HG03103 (cell line): ENCODE results near the gene NUPR1.
"Not testable (repeated sequence)": the region's sequence is repeated elsewhere in the genome, so short reads cannot be mapped to it uniquely, and the experiment has no call there.

Source experiments
- ATAC-seq: cut with Tn5 transposase; IDR thresholded peaks from one replicate; pipeline ENCODE4 v1.9.1; 2021; ENCODE audit warnings: low read depth; ENCODE audit not compliant: unreplicated experiment

The NUPR1 gene

GRCh38 chr16:28500476-28501180 is 38.1 kb downstream of the NUPR1 start:
- not testable (repeated sequence) for ATAC-seq

- ATAC-seq, result no peak
Measured at GRCh38 chr16:28499854-28500253, 38.9 kb downstream of the NUPR1 start.

- no peak for ATAC-seq
Measured at GRCh38 chr16:28498666-28499381, 40.0 kb downstream of the NUPR1 start.

GRCh38 chr16:28497861-28498599 is 40.7 kb downstream of the NUPR1 start:
- ATAC-seq, result no peak

GRCh38 chr16:28497386-28497785 is 41.4 kb downstream of the NUPR1 start:
- no peak for ATAC-seq

- no peak for ATAC-seq
Measured at GRCh38 chr16:28496844-28497243, 41.9 kb downstream of the NUPR1 start.

GRCh38 chr16:28495795-28496749 is 42.7 kb downstream of the NUPR1 start:
- no peak for ATAC-seq

- no peak for ATAC-seq
Measured at GRCh38 chr16:28495098-28495793, 43.5 kb downstream of the NUPR1 start.

GRCh38 chr16:28494121-28494851 is 44.5 kb downstream of the NUPR1 start, which contains the start of gene APOBR:
Gene APOBR (plus strand): TSS chr16:28494643. CDS start chr16:28494682, 39 bp downstream.
- ATAC-seq, result peak; percentile 41

GRCh38 chr16:28492511-28492910 is 46.3 kb downstream of the NUPR1 start:
- ATAC-seq, result no peak

- peak; percentile 51 for ATAC-seq
Measured at GRCh38 chr16:28491970-28492474, 46.8 kb downstream of the NUPR1 start, which contains the start of gene CLN3. Gene CLN3 (minus strand): TSS chr16:28492074. CDS start chr16:28491759, 315 bp downstream.

- no peak for ATAC-seq
Measured at GRCh38 chr16:28491230-28491969, 47.4 kb downstream of the NUPR1 start.

GRCh38 chr16:28486266-28486665 is 52.5 kb downstream of the NUPR1 start:
- no peak for ATAC-seq

- ATAC-seq, result not testable (repeated sequence)
Measured at GRCh38 chr16:28483361-28483760, 55.4 kb downstream of the NUPR1 start.
